Caco-2 (cell line): ENCODE data around the gene LRCH2. TPM values are rescaled to one million over a fixed set of nuclear protein-coding genes. Genes with fewer than 3 reads are reported as not detected.

Experiments
- BruUV-seq: library from RNA; stranded (reverse); fragments of 400-500 nt; replicated peaks from 2 replicates; lab custom pipeline; 2021; lab: Mats Ljungman, UMichigan
- CTCF ChIA-PET: fragments of 300-600 bp; sonication (Branson Sonifier 250); formaldehyde crosslinking; loops from one replicate; lab custom pipeline; 2022; ENCODE audit warnings: antibody characterized with exemption; lab: Charles Lee
- POLR2A ChIA-PET: fragments of 300-600 bp; sonication (Branson Sonifier 250); formaldehyde crosslinking; loops from one replicate; lab custom pipeline; 2022; ENCODE audit warnings: antibody characterized with exemption; lab: Charles Lee
- DNase-seq, 2 experiments: peaks; one replicate each; pipeline versions ENCODE4 v3.0.0 to v3.0.0-alpha.2; 2020 to 2022
- H3K27me3 ChIP-seq: replicated peaks from 2 replicates; pipeline ENCODE4 v1.6.0; 2011; ENCODE audit warnings: low read length; ENCODE audit not compliant: control insufficient read depth, insufficient read depth
- H3K36me3 ChIP-seq: 2 replicates; pipeline ENCODE4 v1.5.1; 2011; ENCODE audit warnings: low read length; ENCODE audit not compliant: control insufficient read depth, insufficient read depth
- H3K4me1 ChIP-seq: fragments of 250-450 bp; sonication (Bioruptor Pico); 2 replicates; pipeline ENCODE4 v1.5.1; 2020; ENCODE audit warnings: mild to moderate bottlenecking
- H3K4me3 ChIP-seq: 2 replicates; pipeline ENCODE4 v1.5.1; 2011; ENCODE audit warnings: low read depth, mild to moderate bottlenecking, control low read depth, low read length
- H3K9me3 ChIP-seq: fragments of 250-450 bp; sonication (Bioruptor Pico); 2 replicates; pipeline ENCODE4 v1.5.1; 2020; ENCODE audit warnings: mild to moderate bottlenecking, moderate library complexity
- H3K27ac Mint-ChIP-seq: one replicate; pipeline ENCODE4 v1.8.0; 2022; ENCODE audit warnings: mixed read lengths; ENCODE audit not compliant: unreplicated experiment
- H3K27me3 Mint-ChIP-seq: one replicate; pipeline ENCODE4 v1.8.0; 2022; ENCODE audit warnings: mixed read lengths; ENCODE audit not compliant: insufficient read depth, unreplicated experiment
- H3K36me3 Mint-ChIP-seq: one replicate; pipeline ENCODE4 v1.8.0; 2022; ENCODE audit warnings: mild to moderate bottlenecking, mixed read lengths; ENCODE audit not compliant: insufficient read depth, unreplicated experiment
- H3K4me1 Mint-ChIP-seq: one replicate; pipeline ENCODE4 v1.8.0; 2022; ENCODE audit warnings: low read depth, mixed read lengths; ENCODE audit not compliant: unreplicated experiment
- H3K4me3 Mint-ChIP-seq: one replicate; pipeline ENCODE4 v1.8.0; 2022; ENCODE audit warnings: mild to moderate bottlenecking, moderate library complexity, mixed read lengths; ENCODE audit not compliant: unreplicated experiment
- H3K9me3 Mint-ChIP-seq: one replicate; pipeline ENCODE4 v1.8.0; 2022; ENCODE audit warnings: mixed read lengths; ENCODE audit not compliant: unreplicated experiment
- intact Hi-C: fragments of 100-400 bp; cut with micrococcal nuclease; formaldehyde crosslinking; loops from one replicate; pipeline ENCODE4 v1.10.0; 2022; ENCODE audit not compliant: unreplicated experiment
- total RNA-seq: library from RNA; stranded (reverse); gene quantifications from 2 replicates; pipeline ENCODE4 v1.2.3, GENCODE V29; 2022
- TF ChIP-seq, protein P1 (sequence below), 2 experiments: fragments of 200-600 bp in 1 of 2; IDR thresholded peaks; 1 replicate in 1 of 2; 2 replicates in 1 of 2; pipeline versions ENCODE4 v1.5.1 to v1.8.0; 2011 to 2022; ENCODE audit warnings: antibody characterized with exemption in 1 of 2, control low read depth in 1 of 2, inconsistent platforms in 1 of 2, low read depth in 1 of 2, low read length in 1 of 2, mild to moderate bottlenecking in 1 of 2, moderate library complexity in 1 of 2; ENCODE audit not compliant: insufficient read depth in 1 of 2, severe bottlenecking in 1 of 2, unreplicated experiment in 1 of 2

Gene LRCH2
- total RNA-seq, 1 experiment from 2014 or later: 0.18 TPM

DNA sequence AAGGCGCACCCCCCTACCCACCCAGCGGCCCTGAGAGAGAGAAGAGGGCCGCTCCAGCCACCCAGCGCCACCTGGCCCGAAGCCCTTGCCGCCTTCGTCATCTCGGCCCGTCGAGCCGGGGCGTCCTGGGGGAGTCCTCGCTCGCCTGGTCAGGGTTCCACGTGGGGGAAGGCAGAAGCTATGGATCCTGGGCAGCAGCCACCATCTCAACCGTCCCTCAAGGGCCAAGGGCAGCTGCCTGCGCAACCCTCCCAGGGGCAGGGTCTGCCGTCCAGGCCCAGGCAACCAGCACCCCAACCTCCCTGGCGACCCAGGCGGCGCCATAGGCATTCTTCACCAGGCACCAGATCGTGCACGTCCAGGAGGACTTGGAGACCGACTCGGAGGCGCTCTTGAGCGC lies 165.0 kb downstream of the LRCH2 start:
- no peaks in the 10 kb centered on the region for H3K9me3 ChIP-seq
- TF ChIP-seq, protein P1, sequence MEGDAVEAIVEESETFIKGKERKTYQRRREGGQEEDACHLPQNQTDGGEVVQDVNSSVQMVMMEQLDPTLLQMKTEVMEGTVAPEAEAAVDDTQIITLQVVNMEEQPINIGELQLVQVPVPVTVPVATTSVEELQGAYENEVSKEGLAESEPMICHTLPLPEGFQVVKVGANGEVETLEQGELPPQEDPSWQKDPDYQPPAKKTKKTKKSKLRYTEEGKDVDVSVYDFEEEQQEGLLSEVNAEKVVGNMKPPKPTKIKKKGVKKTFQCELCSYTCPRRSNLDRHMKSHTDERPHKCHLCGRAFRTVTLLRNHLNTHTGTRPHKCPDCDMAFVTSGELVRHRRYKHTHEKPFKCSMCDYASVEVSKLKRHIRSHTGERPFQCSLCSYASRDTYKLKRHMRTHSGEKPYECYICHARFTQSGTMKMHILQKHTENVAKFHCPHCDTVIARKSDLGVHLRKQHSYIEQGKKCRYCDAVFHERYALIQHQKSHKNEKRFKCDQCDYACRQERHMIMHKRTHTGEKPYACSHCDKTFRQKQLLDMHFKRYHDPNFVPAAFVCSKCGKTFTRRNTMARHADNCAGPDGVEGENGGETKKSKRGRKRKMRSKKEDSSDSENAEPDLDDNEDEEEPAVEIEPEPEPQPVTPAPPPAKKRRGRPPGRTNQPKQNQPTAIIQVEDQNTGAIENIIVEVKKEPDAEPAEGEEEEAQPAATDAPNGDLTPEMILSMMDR (IDR thresholded peaks at IDR 0.05; ENCODE audit: insufficient read depth in 1 of 2, low read depth in 1 of 2, low read length in 1 of 2, severe bottlenecking in 1 of 2, unreplicated experiment in 1 of 2): no peak
- no peak overlapping the region for H3K4me3 ChIP-seq
- intact Hi-C loops: no loop called here
- no TSS peak for BruUV-seq
- Mint-ChIP-seq H3K27ac (no peak overlapping the region), H3K4me1 (no peaks in the 10 kb centered on the region), H3K36me3 (no peaks in the 10 kb centered on the region), H3K9me3 (no peaks in the 10 kb centered on the region), H3K27me3 (peaks cover 11% of the 10 kb centered on the region), H3K4me3 (no peak overlapping the region)
- ChIA-PET POLR2A (interaction anchor here (0.5 kb wide), 1 partner anchor 27 kb away, joined by 4 read pairs; no protein-coding TSS in a partner anchor), CTCF (no interaction called here)
- no peaks in the 10 kb centered on the region for H3K36me3 ChIP-seq
- no peaks in the 10 kb centered on the region for H3K4me1 ChIP-seq
- no peak for DNase-seq
- H3K27me3 ChIP-seq: no peaks in the 10 kb centered on the region

DNA sequence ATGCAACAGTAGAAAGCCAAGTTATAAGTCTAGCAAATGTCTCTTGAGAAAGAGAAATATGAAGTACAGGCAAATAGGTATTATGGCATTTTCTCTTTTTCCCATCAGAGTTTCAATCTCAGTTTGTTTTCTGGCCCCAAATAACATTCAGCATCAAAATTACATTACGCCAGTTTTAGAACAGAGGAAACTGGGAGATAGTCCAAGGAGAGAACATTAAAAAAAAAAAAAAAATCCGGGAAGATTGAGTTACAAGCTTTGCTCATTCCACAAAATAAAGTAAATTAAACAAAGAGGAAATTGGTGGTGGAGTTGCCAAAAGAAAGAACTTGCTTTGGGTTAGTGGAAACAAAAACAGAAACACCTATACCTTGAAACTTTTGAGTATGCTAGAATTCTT lies 166.1 kb downstream of the LRCH2 start:
- POLR2A ChIA-PET: no interaction called here
- CTCF ChIA-PET: no interaction called here
- no peaks in the 10 kb centered on the region for H3K4me1 Mint-ChIP-seq

DNA sequence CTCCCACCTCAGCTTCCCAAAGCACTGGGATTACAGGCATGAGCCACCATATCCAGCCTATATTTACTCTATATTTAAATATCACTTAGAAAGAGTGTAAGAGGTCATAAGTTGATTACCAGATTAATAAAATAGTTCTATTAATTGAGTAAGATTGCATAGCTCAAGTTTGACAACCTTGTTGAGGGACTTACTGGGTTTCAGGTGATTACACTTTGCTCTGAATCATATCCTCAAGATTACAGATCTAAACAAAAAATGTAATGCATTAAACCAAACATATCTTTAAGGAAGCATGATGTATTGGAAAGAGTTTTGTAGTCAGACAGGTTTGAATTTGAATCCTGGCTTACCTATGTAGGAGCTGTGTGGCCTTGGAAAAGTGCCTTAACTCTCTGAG lies 168.6 kb downstream of the LRCH2 start:
- Mint-ChIP-seq H3K27ac (no peak overlapping the region), H3K9me3 (no peaks in the 10 kb centered on the region), H3K27me3 (peaks cover under 1% of the 10 kb centered on the region), H3K36me3 (no peaks in the 10 kb centered on the region), H3K4me3 (no peak overlapping the region), H3K4me1 (no peaks in the 10 kb centered on the region)
- CTCF ChIA-PET: no interaction called here
- POLR2A ChIA-PET: no interaction called here
- BruUV-seq: no TSS peak
- H3K4me3 ChIP-seq: no peak overlapping the region
- no peaks in the 10 kb centered on the region for H3K4me1 ChIP-seq
- intact Hi-C loops: no loop called here
- H3K36me3 ChIP-seq: no peaks in the 10 kb centered on the region
- TF ChIP-seq, protein P1 (IDR thresholded peaks at IDR 0.05; ENCODE audit: insufficient read depth in 1 of 2, low read depth in 1 of 2, low read length in 1 of 2, severe bottlenecking in 1 of 2, unreplicated experiment in 1 of 2): no peak
- H3K9me3 ChIP-seq: no peaks in the 10 kb centered on the region
- DNase-seq: no peak
- no peaks in the 10 kb centered on the region for H3K27me3 ChIP-seq

More for the DNA sequence above, 166.1 kb downstream of the LRCH2 start:
- BruUV-seq: no TSS peak
- no peaks in the 10 kb centered on the region for H3K4me1 ChIP-seq
- H3K27me3 ChIP-seq: no peaks in the 10 kb centered on the region
- Mint-ChIP-seq H3K4me3 (no peak overlapping the region), H3K27me3 (peaks cover 11% of the 10 kb centered on the region), H3K9me3 (no peaks in the 10 kb centered on the region), H3K36me3 (no peaks in the 10 kb centered on the region), H3K27ac (no peak overlapping the region)
- no peaks in the 10 kb centered on the region for H3K9me3 ChIP-seq
- no peak for DNase-seq
- TF ChIP-seq, protein P1 (IDR thresholded peaks at IDR 0.05; ENCODE audit: insufficient read depth in 1 of 2, low read depth in 1 of 2, low read length in 1 of 2, severe bottlenecking in 1 of 2, unreplicated experiment in 1 of 2): no peak
- H3K36me3 ChIP-seq: no peaks in the 10 kb centered on the region
- H3K4me3 ChIP-seq: no peak overlapping the region
- intact Hi-C loops: no loop called here

Other genes starting within 250 kb of the LRCH2 start
- gene IL13RA2, start 216.5 kb downstream of the LRCH2 start, total RNA-seq: not detected in 2 replicates
- gene RBMXL3, start 44.7 kb downstream of the LRCH2 start, total RNA-seq: not detected in 2 replicates
- not detected in 2 replicates for gene LUZP4, start 55.6 kb upstream of the LRCH2 start, total RNA-seq